Natural killer cell (primary cell): ENCODE results near the gene RAB3IL1. TPM values are rescaled to one million over a fixed set of nuclear protein-coding genes. Genes with fewer than 3 reads are reported as not detected.

Source experiments
- ATAC-seq, 3 donors: fragments of 150-1000 bp in 2 of 3; fragments of 200-7000 bp in 1 of 3; cut with Tn5 transposase; 1 replicate in 1 of 3; 2 replicates in 2 of 3; pipeline ENCODE4 v1.10.0; 2021; ENCODE audit warnings: mild to moderate bottlenecking in 2 of 3, moderate library complexity in 2 of 3
- DNase-seq, 2 donors: peaks; one replicate each; pipeline versions ENCODE4 v3.0.0 to v3.0.0-alpha.2; 2013 to 2021; ENCODE audit warnings: mixed read lengths in 1 of 2
- H3K27ac ChIP-seq: one replicate; pipeline ENCODE4 v1.5.1; 2013; ENCODE audit warnings: mild to moderate bottlenecking, low read length
- H3K27me3 ChIP-seq: one replicate; pipeline ENCODE4 v1.6.1; 2013; ENCODE audit warnings: low read length; ENCODE audit not compliant: control insufficient read depth, insufficient read depth
- H3K36me3 ChIP-seq: one replicate; pipeline ENCODE4 v1.6.1; 2013; ENCODE audit warnings: low read length; ENCODE audit not compliant: control insufficient read depth, insufficient read depth
- H3K4me1 ChIP-seq: one replicate; pipeline ENCODE4 v1.6.1; 2013; ENCODE audit warnings: low read length; ENCODE audit not compliant: control insufficient read depth, insufficient read depth
- H3K4me3 ChIP-seq: one replicate; pipeline ENCODE4 v1.5.1; 2013; ENCODE audit warnings: low read length
- H3K9me3 ChIP-seq: one replicate; pipeline ENCODE4 v1.6.1; 2013; ENCODE audit warnings: low read length; ENCODE audit not compliant: control insufficient read depth, insufficient read depth
- H3K27ac Mint-ChIP-seq, 2 donors: one replicate each; pipeline ENCODE4 v1.8.0; 2022; ENCODE audit warnings: mild to moderate bottlenecking in 2 of 2, mixed read lengths in 2 of 2, moderate library complexity in 1 of 2
- H3K27me3 Mint-ChIP-seq, 2 donors: one replicate each; pipeline ENCODE4 v1.8.0; 2022; ENCODE audit warnings: low read depth in 2 of 2, mixed read lengths in 2 of 2
- H3K36me3 Mint-ChIP-seq: one replicate; pipeline ENCODE4 v1.8.0; 2022; ENCODE audit warnings: mixed read lengths
- H3K4me1 Mint-ChIP-seq, 2 donors: one replicate each; pipeline ENCODE4 v1.8.0; 2022; ENCODE audit warnings: mixed read lengths in 2 of 2
- H3K4me3 Mint-ChIP-seq: one replicate; pipeline ENCODE4 v1.8.0; 2022; ENCODE audit warnings: mild to moderate bottlenecking, moderate library complexity, mixed read lengths
- H3K9me3 Mint-ChIP-seq, 2 donors: one replicate each; pipeline ENCODE4 v1.8.0; 2022; ENCODE audit warnings: mixed read lengths in 2 of 2
- WGBS: methylation state at CpG from one replicate; pipeline ENCODE4 v1.1.7; 2013; ENCODE audit warnings: missing lambda C conversion rate; ENCODE audit not compliant: insufficient coverage; 5-methylcytosine and 5-hydroxymethylcytosine counted together
- intact Hi-C: fragments of 100-400 bp; cut with micrococcal nuclease; formaldehyde crosslinking; loops from one replicate; pipeline ENCODE4 v1.14.2; 2022
- total RNA-seq, 4 donors: library from RNA; stranded (reverse); fragments of 120-200 nt in 1 of 4; gene quantifications; one replicate each; pipeline versions ENCODE4 v1.2.3 to v1.2.4, GENCODE V29; 2013 to 2022
- TF ChIP-seq, protein P1 (sequence below): fragments of 200-600 bp; IDR thresholded peaks from one replicate; pipeline ENCODE4 v1.8.0; 2022; ENCODE audit warnings: antibody characterized with exemption

Gene RAB3IL1
- total RNA-seq, 3 donors from 2014 or later (not counting 1 experiment from before 2014, with no cell fraction given), result not detected

DNA sequence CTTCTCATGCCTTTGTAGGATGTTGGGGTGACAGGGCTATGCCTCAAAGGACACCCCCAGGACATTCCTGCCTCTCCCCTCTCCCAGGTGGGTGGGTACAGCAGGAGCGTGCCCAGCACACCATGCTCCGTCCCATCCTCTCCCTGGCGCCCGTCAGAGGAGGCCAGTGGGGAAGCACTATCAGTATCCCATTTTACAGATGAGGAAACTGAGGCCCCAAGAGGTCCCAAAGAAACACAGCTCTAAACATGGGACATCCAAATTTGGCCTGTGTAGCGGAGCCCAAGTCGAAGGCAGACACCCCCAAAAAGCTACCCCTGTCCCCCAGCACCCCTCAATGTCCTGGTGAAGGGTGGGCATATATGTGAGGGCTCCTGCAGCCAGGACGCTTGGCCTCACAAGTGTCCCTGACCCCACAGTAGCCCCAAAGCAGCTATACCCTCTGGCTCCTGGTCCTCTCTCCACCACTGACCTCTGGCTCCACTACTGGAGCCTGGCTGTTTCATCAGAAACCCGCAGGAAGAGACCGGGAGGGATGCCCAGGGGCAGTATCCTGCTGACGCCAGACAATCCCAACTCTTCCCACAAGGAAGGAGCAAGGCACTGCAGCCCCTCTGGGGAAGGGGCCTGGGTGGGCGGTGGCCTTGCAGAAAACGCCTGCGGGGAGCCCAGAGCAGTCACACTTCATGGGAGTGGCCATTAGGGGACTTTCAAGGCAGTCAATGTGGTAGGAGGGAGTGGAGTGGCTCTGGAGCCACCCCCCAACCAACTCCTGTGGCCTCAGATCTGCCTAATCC lies 31.4 kb downstream of the RAB3IL1 start:
- Histone ChIP-seq H3K27me3 (no peaks in the 10 kb centered on the region), H3K27ac (no peak overlapping the region), H3K4me3 (no peak overlapping the region), H3K36me3 (no peaks in the 10 kb centered on the region), H3K9me3 (no peaks in the 10 kb centered on the region), H3K4me1 (peaks cover 17% of the 10 kb centered on the region)
- ATAC-seq (no peak), DNase-seq (no peak)
- Mint-ChIP-seq H3K27ac (no peak overlapping the region), H3K27me3 (no peaks in the 10 kb centered on the region), H3K4me1 (peaks cover 0 to 11% of the 10 kb centered on the region in 2 donors), H3K9me3 (no peaks in the 10 kb centered on the region), H3K36me3 (no peaks in the 10 kb centered on the region), H3K4me3 (no peak overlapping the region)
- intact Hi-C loops, result no loop called here
- TF ChIP-seq, protein P1, sequence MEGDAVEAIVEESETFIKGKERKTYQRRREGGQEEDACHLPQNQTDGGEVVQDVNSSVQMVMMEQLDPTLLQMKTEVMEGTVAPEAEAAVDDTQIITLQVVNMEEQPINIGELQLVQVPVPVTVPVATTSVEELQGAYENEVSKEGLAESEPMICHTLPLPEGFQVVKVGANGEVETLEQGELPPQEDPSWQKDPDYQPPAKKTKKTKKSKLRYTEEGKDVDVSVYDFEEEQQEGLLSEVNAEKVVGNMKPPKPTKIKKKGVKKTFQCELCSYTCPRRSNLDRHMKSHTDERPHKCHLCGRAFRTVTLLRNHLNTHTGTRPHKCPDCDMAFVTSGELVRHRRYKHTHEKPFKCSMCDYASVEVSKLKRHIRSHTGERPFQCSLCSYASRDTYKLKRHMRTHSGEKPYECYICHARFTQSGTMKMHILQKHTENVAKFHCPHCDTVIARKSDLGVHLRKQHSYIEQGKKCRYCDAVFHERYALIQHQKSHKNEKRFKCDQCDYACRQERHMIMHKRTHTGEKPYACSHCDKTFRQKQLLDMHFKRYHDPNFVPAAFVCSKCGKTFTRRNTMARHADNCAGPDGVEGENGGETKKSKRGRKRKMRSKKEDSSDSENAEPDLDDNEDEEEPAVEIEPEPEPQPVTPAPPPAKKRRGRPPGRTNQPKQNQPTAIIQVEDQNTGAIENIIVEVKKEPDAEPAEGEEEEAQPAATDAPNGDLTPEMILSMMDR, result no peak
- WGBS, result 95% methylated on average over 12 of the region's 13 CpGs

DNA sequence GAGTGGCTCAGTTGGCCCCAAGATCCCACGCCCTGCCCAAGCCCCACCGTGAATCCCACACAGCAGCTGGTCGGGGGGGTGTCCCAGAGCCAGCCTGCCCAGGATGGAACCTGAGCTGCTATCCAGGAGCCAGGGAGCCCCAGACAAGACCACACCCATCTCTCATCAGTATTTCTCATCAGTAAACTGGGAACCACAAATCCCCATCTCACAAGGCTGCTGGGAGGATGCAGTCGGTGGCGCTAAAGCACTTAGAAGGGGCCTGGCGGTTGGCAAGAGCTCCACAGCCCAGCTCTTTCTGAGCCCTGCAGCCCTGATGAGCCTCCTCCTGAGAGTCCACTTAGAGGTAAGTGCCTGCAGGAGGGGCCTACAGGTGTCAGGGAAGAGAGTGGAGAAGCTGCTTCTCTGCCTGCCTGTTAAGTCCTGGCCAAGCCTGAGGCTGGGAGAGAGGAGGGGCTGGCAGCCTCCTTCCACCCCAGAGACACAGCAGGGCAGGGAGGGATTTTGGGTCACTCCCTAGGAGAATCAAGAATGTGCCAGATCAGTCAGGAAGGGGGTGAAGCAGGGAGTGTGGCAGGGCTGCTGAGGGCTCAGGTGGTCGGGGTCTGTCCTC lies 32.1 kb downstream of the RAB3IL1 start:
- no peaks in the 10 kb centered on the region for H3K27me3 ChIP-seq
- ATAC-seq (no peak), DNase-seq (no peak)
- intact Hi-C loops, result no loop called here
- H3K36me3 ChIP-seq, result no peaks in the 10 kb centered on the region
- H3K4me3 ChIP-seq, result no peak overlapping the region
- no peaks in the 10 kb centered on the region for H3K27me3 Mint-ChIP-seq
- no peaks in the 10 kb centered on the region for H3K36me3 Mint-ChIP-seq
- TF ChIP-seq, protein P1, result no peak
- no peaks in the 10 kb centered on the region for H3K9me3 ChIP-seq
- H3K27ac ChIP-seq, result no peak overlapping the region
- no peak overlapping the region for H3K4me3 Mint-ChIP-seq
- WGBS, result 93% methylated on average over 7 of the region's 7 CpGs
- H3K9me3 Mint-ChIP-seq, result no peaks in the 10 kb centered on the region
- H3K4me1 ChIP-seq, result peaks cover 10% of the 10 kb centered on the region
- H3K27ac Mint-ChIP-seq, result no peak overlapping the region
- H3K4me1 Mint-ChIP-seq, result peaks cover 0 to 8% of the 10 kb centered on the region in 2 donors

DNA sequence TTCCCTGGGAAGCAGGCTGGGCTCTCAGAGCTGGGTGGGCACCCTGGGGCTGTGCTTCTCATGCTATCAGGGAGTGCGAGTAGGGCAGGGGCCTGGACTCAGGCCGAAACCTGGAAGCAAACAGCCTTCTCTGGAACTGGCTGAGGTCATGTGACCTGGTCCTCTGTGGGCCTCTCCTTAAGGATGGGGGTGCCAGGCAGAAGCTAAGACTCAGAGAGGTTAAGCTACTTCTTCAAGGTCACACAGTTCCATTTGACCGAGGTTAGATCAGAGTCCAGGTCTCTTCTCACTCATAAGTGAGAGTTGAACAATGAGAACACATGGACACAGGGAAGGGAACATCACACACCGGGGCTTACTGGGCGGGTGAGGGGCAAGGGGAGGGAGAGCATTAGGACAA lies 33.4 kb downstream of the RAB3IL1 start:
- Mint-ChIP-seq H3K36me3 (no peaks in the 10 kb centered on the region), H3K4me3 (no peak overlapping the region), H3K9me3 (no peaks in the 10 kb centered on the region), H3K27me3 (no peaks in the 10 kb centered on the region), H3K4me1 (peaks cover 0 to 8% of the 10 kb centered on the region in 2 donors), H3K27ac (no peak overlapping the region)
- H3K27ac ChIP-seq, result no peak overlapping the region
- intact Hi-C loops, result no loop called here
- TF ChIP-seq, protein P1, result no peak
- 92% methylated on average over 5 of the region's 5 CpGs for WGBS
- H3K4me1 ChIP-seq, result peaks cover 7% of the 10 kb centered on the region
- DNase-seq (no peak), ATAC-seq (no peak)
- H3K9me3 ChIP-seq, result no peaks in the 10 kb centered on the region
- no peak overlapping the region for H3K4me3 ChIP-seq
- no peaks in the 10 kb centered on the region for H3K36me3 ChIP-seq
- H3K27me3 ChIP-seq, result no peaks in the 10 kb centered on the region
